GM12878 (cell line): ENCODE data around the gene ODAD4. TPM values are rescaled to one million over a fixed set of nuclear protein-coding genes. Genes with fewer than 3 reads are reported as not detected.
A peak's percentile ranks its signal among the peaks of the same experiment; 100 is the strongest.

Source experiments
- BRCA1 ChIP-seq: IDR thresholded peaks from 2 replicates; pipeline ENCODE4 v1.6.1; 2011; ENCODE audit warnings: low read depth, low read length, improper control_type of control experiment
- EED ChIP-seq: sonication (generic); IDR thresholded peaks from 2 replicates; pipeline ENCODE4 v1.6.1; 2016; ENCODE audit warnings: antibody characterized with exemption, low read depth
- GATAD2B ChIP-seq: fragments of 450-650 bp; conservative IDR thresholded peaks from 2 replicates; pipeline ENCODE4 v1.6.1; 2017; ENCODE audit warnings: low read depth, mild to moderate bottlenecking, moderate library complexity
- NRF1 ChIP-seq: conservative IDR thresholded peaks from 2 replicates; pipeline ENCODE4 v1.6.1; 2011; ENCODE audit warnings: mild to moderate bottlenecking, low read depth, low read length, improper control_type of control experiment
- PML ChIP-seq: IDR thresholded peaks from 2 replicates; pipeline ENCODE4 v1.6.1; 2012; ENCODE audit warnings: low read length, inconsistent platforms
- RELB ChIP-seq: fragments of 450-650 bp; IDR thresholded peaks from 2 replicates; pipeline ENCODE4 v1.6.1; 2017; ENCODE audit warnings: low read depth, mild to moderate bottlenecking, moderate library complexity
- RUNX3 ChIP-seq: IDR thresholded peaks from 2 replicates; pipeline ENCODE4 v1.6.1; 2012; ENCODE audit warnings: low read length, inconsistent platforms
- ZNF207 ChIP-seq: fragments of 450-650 bp; IDR thresholded peaks from 2 replicates; pipeline ENCODE4 v1.6.1; 2014; ENCODE audit warnings: antibody characterized with exemption, mild to moderate bottlenecking, borderline replicate concordance
- polyA plus RNA-seq, 11 experiments: library from polyadenylated mRNA; depleted of rRNA in 4 of 11; unstranded in 6 of 11; stranded (reverse) in 5 of 11; fragments of >200 nt; fragmentation: Nextera tagmentation in 4 of 11; fragmentation: Illumina TruSeq in 1 of 11; extraction: Ambion mirVana in 4 of 11; extraction: Trizol in 1 of 11; gene quantifications; 1 replicate in 1 of 11; 2 replicates in 10 of 11; pipeline versions ENCODE4 v1.2.1 to v1.2.3, GENCODE V29; 2011 to 2016; ENCODE audit warnings: inconsistent platforms in 2 of 11, missing spikeins in 2 of 11, low read depth in 1 of 11
- total RNA-seq, 4 experiments: library from RNA; depleted of rRNA in 3 of 4; stranded (reverse); fragments of >200 nt in 3 of 4; fragmentation: Illumina TruSeq in 1 of 4; extraction: Trizol in 1 of 4; gene quantifications; 2 replicates each; pipeline versions ENCODE4 v1.2.1 to v1.2.3, GENCODE V29; 2013 to 2021
- TF ChIP-seq, protein P1 (sequence below): fragments of 450-650 bp; IDR thresholded peaks from 2 replicates; pipeline ENCODE4 v1.6.1; 2016; ENCODE audit warnings: mild to moderate bottlenecking
- TF ChIP-seq, protein P2 (sequence below): fragments of 450-650 bp; IDR thresholded peaks from 2 replicates; pipeline ENCODE4 v1.6.1; 2018; ENCODE audit warnings: mild to moderate bottlenecking, low read depth, moderate library complexity; ENCODE audit not compliant: partially characterized antibody

Gene ODAD4
- total and polyA plus RNA-seq, 10 of the 15 experiments (the other 5 are each of a cell fraction or from before 2014, with no cell fraction given), result 0.10 to 0.73 (median 0.35) TPM

DNA sequence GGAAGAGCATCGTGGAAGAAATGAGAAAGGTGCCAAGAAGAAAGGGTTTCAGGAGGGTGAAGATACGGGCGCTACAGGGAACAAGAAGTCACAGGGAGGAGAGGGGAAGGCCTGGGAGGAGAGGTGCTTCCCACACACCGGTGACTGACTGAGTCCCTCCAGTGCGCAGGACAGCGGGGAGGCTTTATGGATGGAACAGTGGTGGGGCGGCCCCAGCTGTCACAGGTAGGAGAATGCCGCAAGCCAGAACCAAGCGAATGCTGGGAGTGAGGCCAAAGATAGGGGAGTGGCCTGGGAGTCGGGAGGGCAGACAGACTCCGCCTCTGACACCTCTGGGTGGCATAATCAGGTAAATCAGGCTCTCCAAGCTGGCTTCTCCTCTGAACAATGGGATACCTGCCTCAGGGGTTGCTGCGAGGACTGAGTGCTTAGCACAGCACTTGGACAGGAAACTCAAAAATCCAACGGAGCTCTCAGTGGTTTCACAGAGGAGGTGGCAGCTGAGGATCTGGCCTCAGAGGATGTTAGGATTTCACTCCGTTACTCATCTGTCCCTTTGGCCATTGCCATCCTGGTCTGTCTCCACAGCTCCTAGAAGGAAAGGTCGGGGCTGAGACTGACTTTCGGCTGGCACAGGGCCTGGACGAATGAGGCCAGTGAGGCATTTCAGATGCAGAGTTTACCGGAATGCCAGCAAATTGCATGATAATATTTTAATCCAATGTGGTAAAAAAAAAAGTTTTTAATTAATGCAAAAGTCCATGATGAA lies 35.5 kb downstream of the ODAD4 start (continued):
- TF ChIP-seq, protein P1, sequence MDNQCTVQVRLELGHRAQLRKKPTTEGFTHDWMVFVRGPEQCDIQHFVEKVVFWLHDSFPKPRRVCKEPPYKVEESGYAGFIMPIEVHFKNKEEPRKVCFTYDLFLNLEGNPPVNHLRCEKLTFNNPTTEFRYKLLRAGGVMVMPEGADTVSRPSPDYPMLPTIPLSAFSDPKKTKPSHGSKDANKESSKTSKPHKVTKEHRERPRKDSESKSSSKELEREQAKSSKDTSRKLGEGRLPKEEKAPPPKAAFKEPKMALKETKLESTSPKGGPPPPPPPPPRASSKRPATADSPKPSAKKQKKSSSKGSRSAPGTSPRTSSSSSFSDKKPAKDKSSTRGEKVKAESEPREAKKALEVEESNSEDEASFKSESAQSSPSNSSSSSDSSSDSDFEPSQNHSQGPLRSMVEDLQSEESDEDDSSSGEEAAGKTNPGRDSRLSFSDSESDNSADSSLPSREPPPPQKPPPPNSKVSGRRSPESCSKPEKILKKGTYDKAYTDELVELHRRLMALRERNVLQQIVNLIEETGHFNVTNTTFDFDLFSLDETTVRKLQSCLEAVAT, result 0 out of 2 replicates have a peak, but pooled peaks have one; percentile 50
- TF ChIP-seq RELB (peak; percentile 47; the same call in 1 of the 2 replicates), ZNF207 (0 out of 2 replicates have a peak, but pooled peaks have one; percentile 22), PML (peak; percentile 2; the same call in 1 of the 2 replicates), BRCA1 (no peak), NRF1 (0 out of 2 replicates have a peak, but pooled peaks have one; percentile 15), RUNX3 (0 out of 2 replicates have a peak, but pooled peaks have one; percentile 7), GATAD2B (0 out of 2 replicates have a peak, but pooled peaks have one; percentile 17), EED (peak; percentile 37; the same call in 1 of the 2 replicates)
- TF ChIP-seq, protein P2, sequence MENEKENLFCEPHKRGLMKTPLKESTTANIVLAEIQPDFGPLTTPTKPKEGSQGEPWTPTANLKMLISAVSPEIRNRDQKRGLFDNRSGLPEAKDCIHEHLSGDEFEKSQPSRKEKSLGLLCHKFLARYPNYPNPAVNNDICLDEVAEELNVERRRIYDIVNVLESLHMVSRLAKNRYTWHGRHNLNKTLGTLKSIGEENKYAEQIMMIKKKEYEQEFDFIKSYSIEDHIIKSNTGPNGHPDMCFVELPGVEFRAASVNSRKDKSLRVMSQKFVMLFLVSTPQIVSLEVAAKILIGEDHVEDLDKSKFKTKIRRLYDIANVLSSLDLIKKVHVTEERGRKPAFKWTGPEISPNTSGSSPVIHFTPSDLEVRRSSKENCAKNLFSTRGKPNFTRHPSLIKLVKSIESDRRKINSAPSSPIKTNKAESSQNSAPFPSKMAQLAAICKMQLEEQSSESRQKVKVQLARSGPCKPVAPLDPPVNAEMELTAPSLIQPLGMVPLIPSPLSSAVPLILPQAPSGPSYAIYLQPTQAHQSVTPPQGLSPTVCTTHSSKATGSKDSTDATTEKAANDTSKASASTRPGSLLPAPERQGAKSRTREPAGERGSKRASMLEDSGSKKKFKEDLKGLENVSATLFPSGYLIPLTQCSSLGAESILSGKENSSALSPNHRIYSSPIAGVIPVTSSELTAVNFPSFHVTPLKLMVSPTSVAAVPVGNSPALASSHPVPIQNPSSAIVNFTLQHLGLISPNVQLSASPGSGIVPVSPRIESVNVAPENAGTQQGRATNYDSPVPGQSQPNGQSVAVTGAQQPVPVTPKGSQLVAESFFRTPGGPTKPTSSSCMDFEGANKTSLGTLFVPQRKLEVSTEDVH, result no peak
